ENCODE results near the gene BPI. TPM values are rescaled to one million over a fixed set of nuclear protein-coding genes. Genes with fewer than 3 reads are reported as not detected.
"Not testable (repeated sequence)": the region's sequence is repeated elsewhere in the genome, so short reads cannot be mapped to it uniquely, and the experiment has no call there.

The BPI gene
- total RNA-seq, 2 donors from 2014 or later, result not detected

GRCh38 chr20:38304845-38305447, 990 bp downstream of the BPI start:
- no peak overlapping the region for H3K4me3 Mint-ChIP-seq
- no peaks in the 10 kb centered on the region for H3K36me3 Mint-ChIP-seq (ENCODE audit: low read depth)
- peaks cover 44% of the 10 kb centered on the region for H3K27me3 Mint-ChIP-seq
- peaks cover 4% of the 10 kb centered on the region for H3K4me1 Mint-ChIP-seq
- no peak overlapping the region for H3K27ac Mint-ChIP-seq
- ATAC-seq (replicated peaks), result no peak
- no peaks in the 10 kb centered on the region for H3K9me3 Mint-ChIP-seq

- Mint-ChIP-seq H3K36me3 (ENCODE audit: low read depth) (no peaks in the 10 kb centered on the region), H3K27ac (no peak overlapping the region), H3K9me3 (no peaks in the 10 kb centered on the region), H3K27me3 (peaks cover 43% of the 10 kb centered on the region), H3K4me3 (no peak overlapping the region), H3K4me1 (peaks cover 4% of the 10 kb centered on the region)
- ATAC-seq (replicated peaks), result no peak
These were observed 1.6 kb downstream of the BPI start for GRCh38 chr20:38305541-38305940.

- H3K27me3 Mint-ChIP-seq, result peaks cover 44% of the 10 kb centered on the region
- no peaks in the 10 kb centered on the region for H3K9me3 Mint-ChIP-seq
- no peak for ATAC-seq (replicated peaks)
- no peak overlapping the region for H3K4me3 Mint-ChIP-seq
- no peak overlapping the region for H3K27ac Mint-ChIP-seq
- H3K4me1 Mint-ChIP-seq, result peaks cover 4% of the 10 kb centered on the region
- no peaks in the 10 kb centered on the region for H3K36me3 Mint-ChIP-seq (ENCODE audit: low read depth)
These were observed 2.4 kb downstream of the BPI start for GRCh38 chr20:38306379-38306778.

GRCh38 chr20:38307371-38308046, 3.6 kb downstream of the BPI start:
- no peaks in the 10 kb centered on the region for H3K9me3 Mint-ChIP-seq
- ATAC-seq (replicated peaks), result no peak
- H3K4me3 Mint-ChIP-seq, result no peak overlapping the region
- peaks cover 39% of the 10 kb centered on the region for H3K27me3 Mint-ChIP-seq
- H3K4me1 Mint-ChIP-seq, result peaks cover 4% of the 10 kb centered on the region
- no peaks in the 10 kb centered on the region for H3K36me3 Mint-ChIP-seq (ENCODE audit: low read depth)
- H3K27ac Mint-ChIP-seq, result no peak overlapping the region

GRCh38 chr20:38308047-38308438, 4.1 kb downstream of the BPI start:
- Mint-ChIP-seq H3K36me3 (ENCODE audit: low read depth) (no peaks in the 10 kb centered on the region), H3K4me3 (no peak overlapping the region), H3K27me3 (peaks cover 35% of the 10 kb centered on the region), H3K9me3 (no peaks in the 10 kb centered on the region), H3K4me1 (peaks cover 4% of the 10 kb centered on the region), H3K27ac (no peak overlapping the region)
- ATAC-seq (replicated peaks), result no peak

GRCh38 chr20:38308447-38308846, 4.5 kb downstream of the BPI start:
- Mint-ChIP-seq H3K27me3 (peaks cover 31% of the 10 kb centered on the region), H3K27ac (no peak overlapping the region), H3K4me1 (peaks cover 4% of the 10 kb centered on the region), H3K36me3 (ENCODE audit: low read depth) (no peaks in the 10 kb centered on the region), H3K4me3 (no peak overlapping the region), H3K9me3 (no peaks in the 10 kb centered on the region)
- no peak for ATAC-seq (replicated peaks)

- peaks cover 21% of the 10 kb centered on the region for H3K27me3 Mint-ChIP-seq
- no peak overlapping the region for H3K27ac Mint-ChIP-seq
- ATAC-seq (replicated peaks), result no peak
- H3K4me1 Mint-ChIP-seq, result no peaks in the 10 kb centered on the region
- H3K9me3 Mint-ChIP-seq, result no peaks in the 10 kb centered on the region
- H3K36me3 Mint-ChIP-seq (ENCODE audit: low read depth), result no peaks in the 10 kb centered on the region
- no peak overlapping the region for H3K4me3 Mint-ChIP-seq
These were observed 7.1 kb downstream of the BPI start for GRCh38 chr20:38311091-38311490.

- H3K4me1 Mint-ChIP-seq, result no peaks in the 10 kb centered on the region
- H3K27ac Mint-ChIP-seq, result no peak overlapping the region
- H3K36me3 Mint-ChIP-seq (ENCODE audit: low read depth), result no peaks in the 10 kb centered on the region
- no peaks in the 10 kb centered on the region for H3K9me3 Mint-ChIP-seq
- no peak for ATAC-seq (replicated peaks)
- H3K4me3 Mint-ChIP-seq, result no peak overlapping the region
- peaks cover 18% of the 10 kb centered on the region for H3K27me3 Mint-ChIP-seq
These were observed 7.5 kb downstream of the BPI start for GRCh38 chr20:38311491-38311890.

- Mint-ChIP-seq H3K27ac (no peak overlapping the region), H3K9me3 (no peaks in the 10 kb centered on the region), H3K36me3 (ENCODE audit: low read depth) (no peaks in the 10 kb centered on the region), H3K4me1 (no peaks in the 10 kb centered on the region), H3K4me3 (no peak overlapping the region), H3K27me3 (peaks cover 22% of the 10 kb centered on the region)
- ATAC-seq (replicated peaks), result no peak
These were observed 9.7 kb downstream of the BPI start for GRCh38 chr20:38313676-38314075.

- H3K36me3 Mint-ChIP-seq (ENCODE audit: low read depth); ATAC-seq (replicated peaks); H3K9me3 Mint-ChIP-seq; H3K27ac Mint-ChIP-seq; H3K4me1 Mint-ChIP-seq; H3K4me3 Mint-ChIP-seq: not testable (repeated sequence)
- peaks cover 22% of the 10 kb centered on the region for H3K27me3 Mint-ChIP-seq
These were observed 10.4 kb downstream of the BPI start for GRCh38 chr20:38314350-38314749.

GRCh38 chr20:38315290-38315966, 11.5 kb downstream of the BPI start:
- ATAC-seq (replicated peaks), result no peak
- peaks cover 26% of the 10 kb centered on the region for H3K27me3 Mint-ChIP-seq
- H3K36me3 Mint-ChIP-seq (ENCODE audit: low read depth), result no peaks in the 10 kb centered on the region
- no peak overlapping the region for H3K27ac Mint-ChIP-seq
- no peaks in the 10 kb centered on the region for H3K9me3 Mint-ChIP-seq
- no peak overlapping the region for H3K4me3 Mint-ChIP-seq
- no peaks in the 10 kb centered on the region for H3K4me1 Mint-ChIP-seq

- Mint-ChIP-seq H3K27me3 (peaks cover 23% of the 10 kb centered on the region), H3K36me3 (ENCODE audit: low read depth) (no peaks in the 10 kb centered on the region), H3K9me3 (no peaks in the 10 kb centered on the region), H3K4me1 (no peaks in the 10 kb centered on the region), H3K4me3 (no peak overlapping the region), H3K27ac (no peak overlapping the region)
- no peak for ATAC-seq (replicated peaks)
These were observed 12.4 kb downstream of the BPI start for GRCh38 chr20:38316341-38316740.

GRCh38 chr20:38317422-38317821, 13.5 kb downstream of the BPI start:
- no peak for ATAC-seq (replicated peaks)
- Mint-ChIP-seq H3K4me3 (no peak overlapping the region), H3K27me3 (peaks cover 26% of the 10 kb centered on the region), H3K36me3 (ENCODE audit: low read depth) (no peaks in the 10 kb centered on the region), H3K27ac (no peak overlapping the region), H3K9me3 (no peaks in the 10 kb centered on the region), H3K4me1 (no peaks in the 10 kb centered on the region)

- H3K9me3 Mint-ChIP-seq, result no peaks in the 10 kb centered on the region
These were observed 16.3 kb downstream of the BPI start for GRCh38 chr20:38320221-38320620.

GRCh38 chr20:38321959-38322598, 18.1 kb downstream of the BPI start:
- no peaks in the 10 kb centered on the region for H3K36me3 Mint-ChIP-seq (ENCODE audit: low read depth)
- no peaks in the 10 kb centered on the region for H3K9me3 Mint-ChIP-seq
- ATAC-seq (replicated peaks), result no peak

More at GRCh38 chr20:38320221-38320620, 16.3 kb downstream of the BPI start:
- ATAC-seq (replicated peaks), result no peak
- Mint-ChIP-seq H3K4me1 (no peaks in the 10 kb centered on the region), H3K27me3 (peaks cover 29% of the 10 kb centered on the region), H3K36me3 (ENCODE audit: low read depth) (no peaks in the 10 kb centered on the region), H3K27ac (no peak overlapping the region), H3K4me3 (no peak overlapping the region)

More at GRCh38 chr20:38321959-38322598, 18.1 kb downstream of the BPI start:
- Mint-ChIP-seq H3K4me1 (no peaks in the 10 kb centered on the region), H3K4me3 (no peak overlapping the region), H3K27ac (no peak overlapping the region), H3K27me3 (peaks cover 24% of the 10 kb centered on the region)
